Smooth muscle cell (in vitro differentiated cells): ENCODE results near the gene TMLHE. TPM values are rescaled to one million over a fixed set of nuclear protein-coding genes. Genes with fewer than 3 reads are reported as not detected.

Experiments
- DNase-seq: peaks from one replicate; lab custom pipeline; 2025; ENCODE audit not compliant: unreplicated experiment; lab: John Stamatoyannopoulos, UW
- H2AFZ ChIP-seq: fragments of 200-600 bp; sonication (generic); 2 replicates; pipeline ENCODE4 v1.6.0; 2016; ENCODE audit warnings: antibody characterized with exemption, low read depth, mild to moderate bottlenecking
- H3F3A ChIP-seq: fragments of 200-600 bp; sonication (generic); 2 replicates; pipeline ENCODE4 v1.6.0; 2017; ENCODE audit warnings: antibody characterized with exemption, low read depth
- H3K27ac ChIP-seq: fragments of 200-600 bp; sonication (generic); 2 replicates; pipeline ENCODE4 v1.5.1; 2016; ENCODE audit warnings: low read depth, mild to moderate bottlenecking
- H3K27me3 ChIP-seq: fragments of 200-600 bp; sonication (generic); 2 replicates; pipeline ENCODE4 v1.6.1; 2016; ENCODE audit warnings: low read depth, mild to moderate bottlenecking
- H3K36me3 ChIP-seq: fragments of 200-600 bp; sonication (generic); 2 replicates; pipeline ENCODE4 v1.5.1; 2016; ENCODE audit warnings: low read depth
- H3K4me1 ChIP-seq: fragments of 200-600 bp; sonication (generic); 2 replicates; pipeline ENCODE4 v1.5.1; 2016; ENCODE audit warnings: low read depth
- H3K4me2 ChIP-seq: fragments of 200-600 bp; sonication (generic); 2 replicates; pipeline ENCODE4 v1.6.0; 2016; ENCODE audit warnings: mild to moderate bottlenecking
- H3K4me3 ChIP-seq: fragments of 200-600 bp; sonication (generic); 2 replicates; pipeline ENCODE4 v1.5.1; 2016; ENCODE audit warnings: mild to moderate bottlenecking
- H3K79me2 ChIP-seq: fragments of 200-600 bp; sonication (generic); 2 replicates; pipeline ENCODE4 v1.6.0; 2016; ENCODE audit warnings: low read depth, mild to moderate bottlenecking
- H3K9ac ChIP-seq: fragments of 200-600 bp; sonication (generic); 2 replicates; pipeline ENCODE4 v1.6.0; 2016; ENCODE audit warnings: low read depth
- H3K9me3 ChIP-seq: fragments of 200-600 bp; sonication (generic); replicated peaks from 2 replicates; pipeline ENCODE4 v1.5.1; 2016; ENCODE audit warnings: low read depth
- H4K20me1 ChIP-seq: fragments of 200-600 bp; sonication (generic); 2 replicates; pipeline ENCODE4 v1.6.0; 2016; ENCODE audit warnings: low read depth
- WGBS: methylation state at CpG from one replicate; pipeline ENCODE4 v1.1.7; 2016; ENCODE audit warnings: low lambda C conversion rate; 5-methylcytosine and 5-hydroxymethylcytosine counted together
- polyA plus RNA-seq: library from polyadenylated mRNA; unstranded; fragments of >200 nt; fragmentation: Nextera tagmentation; extraction: Ambion mirVana; gene quantifications from 2 replicates; pipeline ENCODE4 v1.2.1, GENCODE V29; 2016
- total RNA-seq: library from RNA; depleted of rRNA; stranded (reverse); fragments of >200 nt; gene quantifications from 2 replicates; pipeline ENCODE4 v1.2.3, GENCODE V29; 2014
- TF ChIP-seq, protein P1 (sequence below): fragments of 200-600 bp; sonication (generic); IDR thresholded peaks from 2 replicates; pipeline ENCODE4 v1.5.1; 2017; ENCODE audit warnings: borderline replicate concordance, mild to moderate bottlenecking, antibody characterized with exemption; ENCODE audit not compliant: insufficient read depth, poor library complexity, severe bottlenecking

Gene TMLHE
- total and polyA plus RNA-seq, 2 experiments from 2014 or later, result 15.9 to 22.0 TPM

DNA sequence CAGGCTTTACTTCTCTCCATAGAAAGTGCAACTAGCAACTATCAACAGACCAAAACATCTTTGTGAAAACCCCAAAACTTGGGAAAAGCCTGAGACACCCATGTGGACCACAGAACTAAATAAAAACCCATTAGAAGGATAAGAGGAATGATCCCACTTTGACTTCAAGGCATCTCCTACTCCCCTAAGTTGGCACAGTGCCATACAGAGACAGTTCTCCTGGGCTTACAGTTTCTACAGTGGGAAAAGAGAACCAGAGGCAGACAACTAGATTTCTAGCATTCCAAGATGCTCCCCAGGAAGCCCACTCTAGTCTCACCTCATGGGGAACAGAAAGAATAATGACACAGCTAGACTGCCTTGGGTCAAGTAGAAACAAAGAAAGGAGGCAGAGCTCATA is 20.4 kb downstream of the TMLHE start:
- TF ChIP-seq, protein P1, sequence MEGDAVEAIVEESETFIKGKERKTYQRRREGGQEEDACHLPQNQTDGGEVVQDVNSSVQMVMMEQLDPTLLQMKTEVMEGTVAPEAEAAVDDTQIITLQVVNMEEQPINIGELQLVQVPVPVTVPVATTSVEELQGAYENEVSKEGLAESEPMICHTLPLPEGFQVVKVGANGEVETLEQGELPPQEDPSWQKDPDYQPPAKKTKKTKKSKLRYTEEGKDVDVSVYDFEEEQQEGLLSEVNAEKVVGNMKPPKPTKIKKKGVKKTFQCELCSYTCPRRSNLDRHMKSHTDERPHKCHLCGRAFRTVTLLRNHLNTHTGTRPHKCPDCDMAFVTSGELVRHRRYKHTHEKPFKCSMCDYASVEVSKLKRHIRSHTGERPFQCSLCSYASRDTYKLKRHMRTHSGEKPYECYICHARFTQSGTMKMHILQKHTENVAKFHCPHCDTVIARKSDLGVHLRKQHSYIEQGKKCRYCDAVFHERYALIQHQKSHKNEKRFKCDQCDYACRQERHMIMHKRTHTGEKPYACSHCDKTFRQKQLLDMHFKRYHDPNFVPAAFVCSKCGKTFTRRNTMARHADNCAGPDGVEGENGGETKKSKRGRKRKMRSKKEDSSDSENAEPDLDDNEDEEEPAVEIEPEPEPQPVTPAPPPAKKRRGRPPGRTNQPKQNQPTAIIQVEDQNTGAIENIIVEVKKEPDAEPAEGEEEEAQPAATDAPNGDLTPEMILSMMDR, result no peak
- H3K79me2 ChIP-seq, result peaks cover 61% of the 10 kb centered on the region
- H2AFZ ChIP-seq, result no peak overlapping the region

DNA sequence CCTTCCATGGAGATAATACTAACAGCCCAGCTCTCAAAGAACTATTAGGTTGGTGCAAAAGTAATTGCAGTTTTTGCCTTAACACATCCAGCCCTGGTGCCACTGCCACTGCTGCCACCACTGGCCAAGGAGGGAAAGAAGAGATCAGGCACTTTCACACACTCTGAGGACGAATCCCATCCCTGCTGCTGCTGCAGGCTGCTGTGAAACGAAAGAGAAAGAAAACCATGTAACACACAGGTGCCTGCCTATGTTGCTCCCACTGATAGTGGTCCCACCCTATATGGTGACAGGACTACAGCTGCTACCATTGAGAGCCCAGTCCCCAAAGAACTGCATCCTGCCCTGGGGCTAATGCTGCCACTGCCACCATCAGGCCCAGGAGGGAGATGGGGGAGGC is 35.1 kb downstream of the TMLHE start:
- TF ChIP-seq, protein P1, result no peak
- H3K27ac ChIP-seq, result no peak overlapping the region
- H3F3A ChIP-seq, result no peaks in the 10 kb centered on the region
- no peak overlapping the region for H3K4me3 ChIP-seq
- H3K4me1 ChIP-seq, result no peaks in the 10 kb centered on the region
- H3K9me3 ChIP-seq, result peaks cover 4% of the 10 kb centered on the region
- no peak overlapping the region for H2AFZ ChIP-seq
- 42% methylated on average over 2 of the region's 2 CpGs for WGBS
- no peaks in the 10 kb centered on the region for H3K27me3 ChIP-seq
- no peaks in the 10 kb centered on the region for H3K36me3 ChIP-seq
- peaks cover 26% of the 10 kb centered on the region for H3K79me2 ChIP-seq
- H3K4me2 ChIP-seq, result no peak overlapping the region
- no peak overlapping the region for H3K9ac ChIP-seq
- DNase-seq, result no peak
- H4K20me1 ChIP-seq, result peaks cover 6% of the 10 kb centered on the region

More for the DNA sequence above, 20.4 kb downstream of the TMLHE start:
- H3F3A ChIP-seq, result no peaks in the 10 kb centered on the region
- no peaks in the 10 kb centered on the region for H3K4me1 ChIP-seq
- no peaks in the 10 kb centered on the region for H3K27me3 ChIP-seq
- H4K20me1 ChIP-seq, result no peaks in the 10 kb centered on the region
- peaks cover 16% of the 10 kb centered on the region for H3K9me3 ChIP-seq
- no peaks in the 10 kb centered on the region for H3K36me3 ChIP-seq
- H3K4me3 ChIP-seq, result no peak overlapping the region
- DNase-seq, result no peak
- H3K9ac ChIP-seq, result no peak overlapping the region
- no peak overlapping the region for H3K27ac ChIP-seq
- H3K4me2 ChIP-seq, result no peak overlapping the region

DNA sequence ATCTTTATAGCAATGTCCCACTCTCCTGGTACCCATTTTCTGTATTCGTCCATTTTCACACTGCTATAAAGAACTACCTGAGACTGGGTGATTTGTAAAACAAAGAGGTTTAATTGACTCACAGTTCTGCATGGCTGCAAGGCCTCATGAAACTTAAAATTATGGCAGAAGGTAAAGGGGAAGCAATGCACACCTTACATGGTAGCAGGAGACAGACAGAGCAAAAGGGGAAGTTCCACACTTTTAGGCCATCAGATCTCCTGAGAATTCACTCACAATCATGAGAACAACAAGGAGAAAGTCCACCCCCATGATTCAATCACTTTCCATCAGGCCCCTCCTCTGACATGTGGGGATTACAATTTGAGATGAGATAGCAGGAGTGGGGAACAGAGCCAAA is 49.7 kb downstream of the TMLHE start:
- no peaks in the 10 kb centered on the region for H3F3A ChIP-seq
- TF ChIP-seq, protein P1, result no peak
- no peak for DNase-seq
- H4K20me1 ChIP-seq, result no peaks in the 10 kb centered on the region
- no peaks in the 10 kb centered on the region for H3K4me1 ChIP-seq
- no peak overlapping the region for H3K9ac ChIP-seq
- H3K4me3 ChIP-seq, result no peak overlapping the region
- no peak overlapping the region for H3K27ac ChIP-seq
- peaks cover 6% of the 10 kb centered on the region for H3K79me2 ChIP-seq
- no peaks in the 10 kb centered on the region for H3K9me3 ChIP-seq
- no CpG with 5 or more reads among the region's 1 CpG for WGBS
- H3K27me3 ChIP-seq, result no peaks in the 10 kb centered on the region
- no peak overlapping the region for H2AFZ ChIP-seq
- H3K36me3 ChIP-seq, result no peaks in the 10 kb centered on the region
- no peak overlapping the region for H3K4me2 ChIP-seq

DNA sequence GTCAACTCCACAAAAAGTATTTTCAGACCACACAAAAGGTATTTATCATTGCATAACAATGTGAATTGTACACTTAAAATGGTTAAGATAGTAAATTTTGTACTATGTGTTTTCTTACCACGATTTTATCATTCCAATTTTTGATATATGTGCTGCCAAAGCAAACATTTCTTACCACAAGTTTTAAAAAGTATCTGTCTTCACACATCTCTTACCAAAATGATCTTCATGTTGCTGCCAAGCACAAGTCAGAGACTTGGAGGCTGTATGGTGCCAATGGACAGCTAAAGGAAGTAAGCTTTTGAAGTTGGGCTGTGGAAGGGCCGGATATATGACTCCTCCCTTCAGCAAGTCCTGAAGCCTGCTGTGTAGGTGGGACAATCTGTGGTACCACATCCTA is 67.9 kb downstream of the TMLHE start:
- H3K9ac ChIP-seq, result no peak overlapping the region
- TF ChIP-seq, protein P1, result no peak

More for the DNA sequence above, 67.9 kb downstream of the TMLHE start:
- Histone ChIP-seq H2AFZ (no peak overlapping the region), H3K27ac (no peak overlapping the region), H3K4me2 (no peak overlapping the region), H3K4me1 (no peaks in the 10 kb centered on the region), H3K4me3 (no peak overlapping the region), H3K9me3 (peaks cover 17% of the 10 kb centered on the region), H3K36me3 (peaks cover 16% of the 10 kb centered on the region), H4K20me1 (no peaks in the 10 kb centered on the region), H3K27me3 (no peaks in the 10 kb centered on the region), H3K79me2 (no peaks in the 10 kb centered on the region), H3F3A (no peaks in the 10 kb centered on the region)
- no peak for DNase-seq
- 41% methylated on average over 2 of the region's 2 CpGs for WGBS
